SHP77 treated with DMSO at 0.1 percent for 48 hours (cell line): ENCODE results near the gene SLC29A2.

ENCODE experiments used
- DNase-seq: peaks from one replicate; lab custom pipeline; 2025; lab: John Stamatoyannopoulos, UW

Gene SLC29A2

GRCh38 chr11:66317723-66318599 lies 53.6 kb downstream of the SLC29A2 start:
- no peak for DNase-seq

- no peak for DNase-seq
These were observed 54.2 kb downstream of the SLC29A2 start for GRCh38 chr11:66317322-66317722.

GRCh38 chr11:66316849-66317251 lies 54.7 kb downstream of the SLC29A2 start, which contains the start of gene CD248:
Gene CD248, minus strand, starts transcription at chr11:66317044. Its CDS starts 17 bp downstream, at chr11:66317027.
- DNase-seq = no peak

GRCh38 chr11:66315921-66316811 lies 55.4 kb downstream of the SLC29A2 start:
- DNase-seq = peak; percentile 59

GRCh38 chr11:66315498-66315885 lies 56.1 kb downstream of the SLC29A2 start:
- no peak for DNase-seq

GRCh38 chr11:66314561-66315497 lies 56.7 kb downstream of the SLC29A2 start:
- DNase-seq = no peak

- DNase-seq = no peak
These were observed 57.4 kb downstream of the SLC29A2 start for GRCh38 chr11:66314186-66314501.

- DNase-seq = no peak
These were observed 58.0 kb downstream of the SLC29A2 start for GRCh38 chr11:66313321-66314185.

GRCh38 chr11:66312549-66313320 lies 58.8 kb downstream of the SLC29A2 start:
- DNase-seq = peak; percentile 95
